PFSK-1 (cell line): ENCODE results near the gene IRF5.

Experiments
- FOXP2 ChIP-seq: optimal IDR thresholded peaks from 2 replicates; pipeline ENCODE3; 2011; ENCODE audit warnings: borderline replicate concordance, control low read depth, inconsistent platforms; ENCODE audit not compliant: insufficient read depth; ENCODE audit errors: extremely low read length, extremely low read depth
- POLR2AphosphoS5 ChIP-seq: IDR thresholded peaks from 2 replicates; pipeline ENCODE4 v1.6.1; 2012; ENCODE audit warnings: low read depth, mild to moderate bottlenecking, control low read depth, low read length, moderate library complexity
- REST ChIP-seq, 2 experiments: IDR thresholded peaks; 2 replicates each; pipeline versions ENCODE4 v1.6.1 to v1.8.0; 2011 to 2012; ENCODE audit warnings: low read depth in 2 of 2, low read length in 2 of 2, control low read depth in 1 of 2, inconsistent platforms in 1 of 2, mild to moderate bottlenecking in 1 of 2, moderate library complexity in 1 of 2; ENCODE audit not compliant: insufficient read depth in 1 of 2
- SIN3A ChIP-seq: IDR thresholded peaks from 2 replicates; pipeline ENCODE4 v1.6.1; 2012; ENCODE audit warnings: mild to moderate bottlenecking, low read length, moderate library complexity, borderline replicate concordance; ENCODE audit not compliant: insufficient read depth
- TAF1 ChIP-seq: IDR thresholded peaks from 2 replicates; pipeline ENCODE4 v1.6.1; 2012; ENCODE audit warnings: low read length, control low read depth, borderline replicate concordance; ENCODE audit not compliant: insufficient read depth

IRF5 gene

GRCh38 chr7:128997181-128997580, 59.5 kb downstream of the IRF5 start:
- no peak for TF ChIP-seq POLR2AphosphoS5
- no peak for TF ChIP-seq REST (IDR thresholded peaks at IDR 0.05; ENCODE audit: insufficient read depth in 1 of 2, low read depth in 2 of 2, low read length in 2 of 2)
- TF ChIP-seq FOXP2 = no peak
- TF ChIP-seq TAF1 = no peak
- no peak for TF ChIP-seq SIN3A
